IMR-90 (cell line): Measurements from ENCODE around the gene CDX1. TPM values are rescaled to one million over a fixed set of nuclear protein-coding genes. Genes with fewer than 3 reads are reported as not detected.
"Not testable (repeated sequence)": the region's sequence is repeated elsewhere in the genome, so short reads cannot be mapped to it uniquely, and the experiment has no call there.

Source experiments
- ATAC-seq: fragments of 200-7000 bp; cut with Tn5 transposase; 2 replicates; pipeline ENCODE4 v1.9.1; 2020; ENCODE audit warnings: low read depth, mild to moderate bottlenecking, moderate library complexity
- BruUV-seq: library from RNA; stranded (reverse); fragments of 400-500 nt; replicated peaks from 2 replicates; lab custom pipeline; 2021; lab: Mats Ljungman, UMichigan
- CTCF ChIA-PET: fragments of 300-600 bp; formaldehyde crosslinking; extraction: SDS; loops from one replicate; lab custom pipeline; 2021; ENCODE audit warnings: antibody characterized with exemption; lab: Yijun Ruan, JAX
- POLR2A ChIA-PET: fragments of 300-600 bp; sonication (Branson Sonifier 250); formaldehyde crosslinking; loops from one replicate; lab custom pipeline; 2022; ENCODE audit warnings: antibody characterized with exemption; ENCODE audit not compliant: unreplicated experiment; lab: Charles Lee
- DNase-seq: peaks from one replicate; pipeline ENCODE4 v3.0.0; 2013
- H2AFZ ChIP-seq: replicated peaks from 2 replicates; pipeline ENCODE3; 2013; ENCODE audit warnings: low read length, mild to moderate bottlenecking; ENCODE audit not compliant: poor library complexity
- H2AK5ac ChIP-seq: 2 replicates; pipeline ENCODE4 v1.6.1; 2013; ENCODE audit warnings: low read depth, low read length, inconsistent platforms
- H2AK9ac ChIP-seq: replicated peaks from 2 replicates; pipeline ENCODE3; 2013; ENCODE audit warnings: mild to moderate bottlenecking, low read depth, low read length, moderate library complexity; ENCODE audit not compliant: poor library complexity
- H2BK120ac ChIP-seq: 2 replicates; pipeline ENCODE4 v1.6.1; 2013; ENCODE audit warnings: low read depth, low read length, inconsistent platforms
- H2BK15ac ChIP-seq: 3 replicates; pipeline ENCODE4 v1.6.1; 2013; ENCODE audit warnings: low read depth, low read length, inconsistent platforms
- H2BK20ac ChIP-seq: 2 replicates; pipeline ENCODE4 v1.6.1; 2013; ENCODE audit warnings: low read depth, mild to moderate bottlenecking, inconsistent platforms, low read length, moderate library complexity
- H2BK5ac ChIP-seq: 2 replicates; pipeline ENCODE4 v1.6.1; 2013; ENCODE audit warnings: mild to moderate bottlenecking, low read depth, low read length, inconsistent platforms; ENCODE audit not compliant: poor library complexity, severe bottlenecking
- H3K14ac ChIP-seq: replicated peaks from 2 replicates; pipeline ENCODE4 v1.6.1; 2013; ENCODE audit warnings: low read depth, low read length, inconsistent platforms
- H3K18ac ChIP-seq: 2 replicates; pipeline ENCODE4 v1.6.1; 2013; ENCODE audit warnings: low read depth, low read length, control low read depth
- H3K23ac ChIP-seq: 2 replicates; pipeline ENCODE4 v1.6.1; 2013; ENCODE audit warnings: low read depth, low read length, inconsistent platforms
- H3K27ac ChIP-seq: 2 replicates; pipeline ENCODE4 v1.5.1; 2013; ENCODE audit warnings: mild to moderate bottlenecking, control low read depth, low read length; ENCODE audit not compliant: insufficient read depth
- H3K27me3 ChIP-seq: 2 replicates; pipeline ENCODE4 v1.6.1; 2013; ENCODE audit warnings: low read length; ENCODE audit not compliant: control insufficient read depth, insufficient read depth
- H3K36me3 ChIP-seq: 2 replicates; pipeline ENCODE4 v1.6.1; 2013; ENCODE audit warnings: low read length, mixed read lengths; ENCODE audit not compliant: control insufficient read depth, insufficient read depth
- H3K4ac ChIP-seq: 2 replicates; pipeline ENCODE4 v1.6.1; 2013; ENCODE audit warnings: low read depth, low read length, inconsistent platforms
- H3K4me1 ChIP-seq: 2 replicates; pipeline ENCODE4 v1.6.1; 2013; ENCODE audit warnings: low read length, mixed read lengths; ENCODE audit not compliant: control insufficient read depth, insufficient read depth
- H3K4me2 ChIP-seq: 2 replicates; pipeline ENCODE4 v1.6.1; 2013; ENCODE audit warnings: low read depth, mild to moderate bottlenecking, control low read depth, low read length, moderate library complexity
- H3K4me3 ChIP-seq: 2 replicates; pipeline ENCODE4 v1.5.1; 2013; ENCODE audit warnings: low read depth, mild to moderate bottlenecking, control low read depth, low read length, moderate library complexity; ENCODE audit not compliant: insufficient read depth
- H3K56ac ChIP-seq: 2 replicates; pipeline ENCODE4 v1.6.1; 2013; ENCODE audit warnings: low read length, inconsistent platforms; ENCODE audit not compliant: insufficient read depth; ENCODE audit errors: extremely low read depth
- H3K79me1 ChIP-seq, 2 experiments: 2 replicates each; pipeline ENCODE4 v1.6.1; 2013; ENCODE audit warnings: low read length in 2 of 2, inconsistent platforms in 1 of 2, low read depth in 1 of 2
- H3K9ac ChIP-seq: 2 replicates; pipeline ENCODE4 v1.6.1; 2013; ENCODE audit warnings: low read depth, low read length, control low read depth
- H3K9me1 ChIP-seq: 2 replicates; pipeline ENCODE4 v1.6.1; 2013; ENCODE audit warnings: low read length, inconsistent platforms; ENCODE audit not compliant: insufficient read depth
- H3K9me3 ChIP-seq: 2 replicates; pipeline ENCODE4 v1.6.1; 2013; ENCODE audit warnings: low read length; ENCODE audit not compliant: control insufficient read depth, insufficient read depth
- H4K20me1 ChIP-seq: 2 replicates; pipeline ENCODE4 v1.6.1; 2013; ENCODE audit warnings: low read length, inconsistent platforms; ENCODE audit not compliant: insufficient read depth
- H4K5ac ChIP-seq: 2 replicates; pipeline ENCODE4 v1.6.1; 2013; ENCODE audit warnings: mild to moderate bottlenecking, low read depth, low read length, control low read depth
- H4K8ac ChIP-seq, 2 experiments: 2 replicates each; pipeline ENCODE4 v1.6.1; 2013; ENCODE audit warnings: low read depth in 2 of 2, low read length in 2 of 2, control low read depth in 1 of 2, inconsistent platforms in 1 of 2
- H4K91ac ChIP-seq: 2 replicates; pipeline ENCODE4 v1.6.1; 2013; ENCODE audit warnings: low read depth, low read length, inconsistent platforms; ENCODE audit not compliant: insufficient read depth
- BHLHE40 ChIP-seq: fragments of 150-350 bp; IDR thresholded peaks from 2 replicates; pipeline ENCODE4 v1.6.1; 2016; ENCODE audit warnings: mild to moderate bottlenecking, low read depth, low read length
- CTCF ChIP-seq: conservative IDR thresholded peaks from 2 replicates; pipeline ENCODE4 v1.5.1; 2012; ENCODE audit warnings: mild to moderate bottlenecking, low read depth, low read length, improper control_type of control experiment
- MXI1 ChIP-seq: IDR thresholded peaks from 2 replicates; pipeline ENCODE4 v1.6.1; 2012; ENCODE audit warnings: low read depth, mild to moderate bottlenecking, low read length, moderate library complexity, borderline replicate concordance
- POLR2A ChIP-seq: IDR thresholded peaks from 2 replicates; pipeline ENCODE4 v1.6.1; 2012; ENCODE audit warnings: mild to moderate bottlenecking, low read depth, low read length
- RCOR1 ChIP-seq: IDR thresholded peaks from 2 replicates; pipeline ENCODE4 v1.6.1; 2012; ENCODE audit warnings: mild to moderate bottlenecking, low read length, improper control_type of control experiment; ENCODE audit not compliant: insufficient replicate concordance
- RFX5 ChIP-seq: IDR thresholded peaks from 2 replicates; pipeline ENCODE4 v1.8.0; 2012; ENCODE audit warnings: low read depth, mild to moderate bottlenecking, low read length, moderate library complexity
- WGBS, 2 experiments: methylation state at CpG; one replicate each; pipeline versions ENCODE4 v1.1.5 to v1.1.7; 2013; ENCODE audit warnings: missing lambda C conversion rate in 2 of 2; ENCODE audit not compliant: insufficient read length in 1 of 2; ENCODE audit errors: extremely low coverage in 2 of 2; 5-methylcytosine and 5-hydroxymethylcytosine counted together
- dilution Hi-C: fragments of 300-500 bp; cut with HindIII; formaldehyde crosslinking; loops from one replicate; pipeline ENCODE4 v1.14.3; 2018; ENCODE audit warnings: low sequenced_read_pairs; ENCODE audit not compliant: unreplicated experiment
- in situ Hi-C: fragments of 300-500 bp; cut with MboI; formaldehyde crosslinking; loops from 3 replicates; pipeline ENCODE4 v1.14.3; 2019; ENCODE audit warnings: low sequenced_read_pairs, inconsistent platforms, mixed read lengths
- intact Hi-C: fragments of 100-400 bp; cut with micrococcal nuclease; formaldehyde crosslinking; loops from 2 replicates; pipeline ENCODE4 v1.10.0; 2022
- polyA plus RNA-seq, 3 experiments: library from polyadenylated mRNA; depleted of rRNA; stranded (reverse); fragments of >200 nt; gene quantifications; 2 replicates each; pipeline ENCODE4 v1.2.3, GENCODE V29; 2012; ENCODE audit warnings: low replicate concordance in 1 of 3
- total RNA-seq: library from RNA; depleted of rRNA; stranded (reverse); fragments of >200 nt; gene quantifications from 2 replicates; pipeline ENCODE4 v1.2.3, GENCODE V29; 2012

CDX1 gene
- total and polyA plus RNA-seq, 2 of the 4 experiments (the other 2 are of a cell fraction) = 0.18 to 0.24 TPM

- peaks cover 7% of the 10 kb centered on the region for H3K9me1 ChIP-seq
- no peak overlapping the region for H3K23ac ChIP-seq
- 0 out of 2 replicates have a peak overlapping the region, but pooled peaks have one; percentile 21 for H3K14ac ChIP-seq
- 92% methylated on average over 2 of the region's 7 CpGs; no CpG with 5 or more reads in 1 of the 2 experiments for WGBS, 2 experiments
- POLR2A ChIA-PET = no interaction called here
- H3K27me3 ChIP-seq = no peaks in the 10 kb centered on the region; the same call in 1 of the 2 replicates
- H3K4ac ChIP-seq = no peak overlapping the region
- H3K4me3 ChIP-seq = no peak overlapping the region
- H3K4me1 ChIP-seq = peaks cover 2% of the 10 kb centered on the region; the same call in 1 of the 2 replicates
- DNase-seq = no peak
- H2BK15ac ChIP-seq = no peak overlapping the region
- H4K5ac ChIP-seq = no peak overlapping the region
- no peak overlapping the region for H2BK20ac ChIP-seq
- in situ Hi-C loops (no loop called here), dilution Hi-C loops (no loop called here), intact Hi-C loops (no loop called here)
- H3K18ac ChIP-seq = no peak overlapping the region
- no peak overlapping the region for H2BK120ac ChIP-seq
- no peak overlapping the region for H2BK5ac ChIP-seq
- no peak overlapping the region for H3K27ac ChIP-seq
- TF ChIP-seq RCOR1 (no peak), RFX5 (no peak), MXI1 (no peak), BHLHE40 (no peak), CTCF (no peak), POLR2A (no peak)
- no peak overlapping the region for H4K8ac ChIP-seq
- H2AFZ ChIP-seq = no peak overlapping the region
- no peaks in the 10 kb centered on the region for H3K79me1 ChIP-seq
- no TSS peak for BruUV-seq
- CTCF ChIA-PET = no interaction called here
- H4K20me1 ChIP-seq = no peaks in the 10 kb centered on the region
- no peaks in the 10 kb centered on the region for H3K36me3 ChIP-seq
- H3K9ac ChIP-seq = no peak overlapping the region
- H3K56ac ChIP-seq = no peak overlapping the region
- H3K9me3 ChIP-seq = no peaks in the 10 kb centered on the region
- H4K91ac ChIP-seq = no peak overlapping the region
- 0 out of 2 replicates have a peak overlapping the region, but pooled peaks have one; percentile 16 for H2AK5ac ChIP-seq
- H2AK9ac ChIP-seq = no peak overlapping the region
- no peak overlapping the region for H3K4me2 ChIP-seq
- ATAC-seq = no peak
Measured at GRCh38 chr5:150230842-150231241, 64.3 kb downstream of the CDX1 start.

DNA sequence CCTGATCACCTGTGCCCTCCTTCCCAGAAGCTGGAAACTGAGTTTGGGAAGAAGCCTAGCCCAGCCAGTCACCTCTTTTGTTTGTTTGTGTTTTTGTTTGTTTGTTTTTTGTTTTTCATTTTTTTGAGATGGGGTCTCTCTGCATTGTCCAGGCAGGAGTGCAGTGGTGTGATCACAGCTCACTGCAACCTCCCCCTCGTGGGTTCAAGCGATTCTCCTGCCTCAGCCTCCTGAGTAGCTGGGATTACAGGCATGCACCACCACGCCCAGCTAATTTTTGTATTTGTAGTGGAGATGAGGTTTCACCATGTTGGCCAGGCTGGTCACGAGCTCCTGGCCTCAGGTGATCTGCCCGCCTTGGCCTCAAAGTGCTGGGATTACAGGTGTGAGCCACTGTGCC lies 67.1 kb downstream of the CDX1 start:
- H2BK120ac ChIP-seq, dilution Hi-C loops, H3K9me1 ChIP-seq, in situ Hi-C loops, H3K4ac ChIP-seq, H4K8ac ChIP-seq, H3K9ac ChIP-seq, H3K18ac ChIP-seq, DNase-seq, H2AK5ac ChIP-seq, H3K56ac ChIP-seq, H4K20me1 ChIP-seq, H3K27me3 ChIP-seq, H3K23ac ChIP-seq, POLR2A ChIA-PET, H3K4me1 ChIP-seq, H4K5ac ChIP-seq, BruUV-seq, H3K79me1 ChIP-seq, H3K27ac ChIP-seq, H2BK20ac ChIP-seq, H2BK15ac ChIP-seq, H3K4me3 ChIP-seq, H3K36me3 ChIP-seq, H3K14ac ChIP-seq, intact Hi-C loops, H2AK9ac ChIP-seq, H3K4me2 ChIP-seq, CTCF ChIA-PET, H3K9me3 ChIP-seq, H4K91ac ChIP-seq, H2BK5ac ChIP-seq, ATAC-seq, H2AFZ ChIP-seq: not testable (repeated sequence)
- 83% methylated on average over 4 of the region's 5 CpGs; no CpG with 5 or more reads in 1 of the 2 experiments for WGBS, 2 experiments
